Erythroblast (primary cell): ENCODE results near the gene ADGRV1.

Source experiments
- GATA1 ChIP-seq: IDR thresholded peaks from 2 replicates; pipeline ENCODE4 v1.6.1; 2011; ENCODE audit warnings: low read depth, mild to moderate bottlenecking, control low read depth, low read length, moderate library complexity
- POLR2A ChIP-seq: IDR thresholded peaks from 2 replicates; pipeline ENCODE4 v1.6.1; 2011; ENCODE audit warnings: mild to moderate bottlenecking, low read length

DNA sequence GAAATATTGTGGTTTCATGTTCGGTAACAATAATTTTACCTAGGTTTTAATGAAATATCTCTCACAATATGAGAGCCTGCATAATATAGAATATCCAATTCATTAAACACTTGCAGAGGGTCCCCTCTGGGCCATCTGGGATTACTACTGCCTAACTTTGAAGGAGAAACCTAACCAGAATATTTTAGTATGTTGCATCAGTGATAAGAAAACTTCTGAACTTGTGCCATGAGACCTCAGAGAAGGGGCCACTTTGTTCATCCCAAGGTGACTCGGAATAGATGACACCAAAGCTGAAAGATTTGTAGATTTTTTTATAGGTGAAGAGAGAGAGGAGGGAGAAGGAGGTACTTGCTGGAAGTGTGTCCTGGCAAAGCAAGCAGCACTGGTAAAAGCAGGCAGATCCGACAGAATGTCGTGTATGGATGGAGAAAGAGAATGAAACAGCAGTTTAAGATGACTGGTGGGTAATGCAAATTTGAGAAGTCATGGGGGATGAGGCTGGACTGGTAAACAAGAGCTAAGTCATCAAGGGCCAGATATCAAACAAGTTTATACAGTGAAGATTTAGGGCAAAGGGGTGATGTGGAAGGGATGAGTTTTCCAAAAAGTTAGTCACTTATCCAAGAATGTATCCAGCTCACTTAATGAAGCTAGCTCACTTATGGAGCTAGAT, 372.3 kb downstream of the ADGRV1 start:
- TF ChIP-seq POLR2A (no peak), GATA1 (no peak)
